HFFc6 (cell line): ENCODE measurements around the gene GIPC3. TPM values are rescaled to one million over a fixed set of nuclear protein-coding genes. Genes with fewer than 3 reads are reported as not detected.

ENCODE experiments used
- DNase-seq: peaks from one replicate; pipeline ENCODE4 v3.0.0-alpha.2; 2018
- H3K27ac Mint-ChIP-seq: 2 replicates; pipeline ENCODE4 v1.8.0; 2020; ENCODE audit warnings: mild to moderate bottlenecking, mixed read lengths
- H3K27me3 Mint-ChIP-seq: 2 replicates; pipeline ENCODE4 v1.8.0; 2021; ENCODE audit warnings: mild to moderate bottlenecking, moderate library complexity, mixed read lengths; ENCODE audit not compliant: insufficient read depth
- H3K36me3 Mint-ChIP-seq: 2 replicates; pipeline ENCODE4 v1.8.0; 2021; ENCODE audit warnings: low read depth, mixed read lengths
- H3K4me1 Mint-ChIP-seq: 2 replicates; pipeline ENCODE4 v1.8.0; 2020; ENCODE audit warnings: low read depth, mixed read lengths
- H3K4me3 Mint-ChIP-seq: 2 replicates; pipeline ENCODE4 v1.8.0; 2020; ENCODE audit warnings: mild to moderate bottlenecking, moderate library complexity, mixed read lengths
- H3K9me3 Mint-ChIP-seq: 2 replicates; pipeline ENCODE4 v1.8.0; 2020; ENCODE audit warnings: mild to moderate bottlenecking, mixed read lengths
- CTCF ChIP-seq: fragments of 200-600 bp; sonication (generic); IDR thresholded peaks from 2 replicates; pipeline ENCODE4 v1.5.0; 2021; ENCODE audit warnings: antibody characterized with exemption, mild to moderate bottlenecking
- total RNA-seq, 6 experiments: library from RNA; stranded (reverse); fragmentation: NEBNext Ultra II Directional; extraction: Animal tissue kit (Norgen Biotek cat#: 25700); gene quantifications; 2 replicates in 1 of 6; 3 replicates in 5 of 6; pipeline ENCODE4 v1.2.3, GENCODE V29; 2021

The GIPC3 gene
- total RNA-seq, 6 experiments from 2014 or later, result 0.10 to 0.17 (median 0.11) TPM; not detected in 2

- Mint-ChIP-seq H3K27me3 (peaks cover 8% of the 10 kb centered on the region), H3K9me3 (no peaks in the 10 kb centered on the region), H3K4me1 (peaks cover 17% of the 10 kb centered on the region), H3K36me3 (peaks cover 3% of the 10 kb centered on the region; the same call in 1 of the 2 replicates), H3K27ac (no peak overlapping the region), H3K4me3 (no peak overlapping the region)
- no peak for TF ChIP-seq CTCF
- no peak for DNase-seq
These were observed 33.5 kb upstream of the GIPC3 start for GRCh38 chr19:3551792-3552095.

DNA sequence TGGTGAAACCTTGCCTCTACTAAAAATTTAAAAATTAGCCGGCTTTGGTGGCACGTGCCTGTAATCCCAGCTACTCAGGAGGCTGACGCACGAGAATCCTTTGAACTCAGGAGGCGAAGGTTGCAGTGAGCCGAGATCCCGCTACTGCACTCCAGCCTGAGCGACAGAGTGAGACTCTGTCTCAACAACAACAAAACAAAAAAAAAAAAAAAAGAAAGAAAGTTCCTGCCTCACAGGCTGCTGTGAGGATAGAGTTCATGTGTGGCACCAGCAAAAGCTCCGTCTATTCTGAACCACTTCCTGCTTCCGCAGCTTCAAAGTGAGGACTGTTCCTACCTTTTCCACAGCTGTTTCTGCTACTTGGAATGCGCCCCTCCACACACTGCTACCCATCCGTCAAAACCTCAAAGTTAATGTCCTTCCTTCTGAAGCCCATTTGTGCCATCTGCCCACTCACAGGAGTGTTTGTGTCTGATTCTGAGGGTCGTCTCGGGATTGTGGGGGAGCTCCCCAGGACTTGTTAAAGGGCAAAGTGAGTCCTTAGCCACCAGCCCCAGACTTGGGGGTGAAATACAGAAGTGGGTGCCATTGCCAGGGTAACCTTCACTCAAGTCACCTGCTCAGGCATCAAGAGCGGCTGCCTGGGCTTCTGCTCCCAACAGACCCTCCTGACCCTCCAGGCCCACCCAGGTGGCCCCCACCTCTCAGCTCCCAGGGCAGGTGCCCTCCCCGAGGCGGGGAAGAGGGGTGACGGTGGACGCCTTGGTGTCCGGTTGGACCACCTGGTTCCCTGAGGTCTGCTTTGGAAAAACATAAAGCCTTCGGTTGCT is 30.8 kb upstream of the GIPC3 start:
- H3K27me3 Mint-ChIP-seq, result peaks cover 6% of the 10 kb centered on the region
- H3K9me3 Mint-ChIP-seq, result no peaks in the 10 kb centered on the region
- TF ChIP-seq CTCF, result no peak
- peaks cover 25% of the 10 kb centered on the region for H3K4me1 Mint-ChIP-seq
- H3K4me3 Mint-ChIP-seq, result no peak overlapping the region
- H3K36me3 Mint-ChIP-seq, result peaks cover 3% of the 10 kb centered on the region; the same call in 1 of the 2 replicates
- H3K27ac Mint-ChIP-seq, result no peak overlapping the region
- DNase-seq, result no peak

DNA sequence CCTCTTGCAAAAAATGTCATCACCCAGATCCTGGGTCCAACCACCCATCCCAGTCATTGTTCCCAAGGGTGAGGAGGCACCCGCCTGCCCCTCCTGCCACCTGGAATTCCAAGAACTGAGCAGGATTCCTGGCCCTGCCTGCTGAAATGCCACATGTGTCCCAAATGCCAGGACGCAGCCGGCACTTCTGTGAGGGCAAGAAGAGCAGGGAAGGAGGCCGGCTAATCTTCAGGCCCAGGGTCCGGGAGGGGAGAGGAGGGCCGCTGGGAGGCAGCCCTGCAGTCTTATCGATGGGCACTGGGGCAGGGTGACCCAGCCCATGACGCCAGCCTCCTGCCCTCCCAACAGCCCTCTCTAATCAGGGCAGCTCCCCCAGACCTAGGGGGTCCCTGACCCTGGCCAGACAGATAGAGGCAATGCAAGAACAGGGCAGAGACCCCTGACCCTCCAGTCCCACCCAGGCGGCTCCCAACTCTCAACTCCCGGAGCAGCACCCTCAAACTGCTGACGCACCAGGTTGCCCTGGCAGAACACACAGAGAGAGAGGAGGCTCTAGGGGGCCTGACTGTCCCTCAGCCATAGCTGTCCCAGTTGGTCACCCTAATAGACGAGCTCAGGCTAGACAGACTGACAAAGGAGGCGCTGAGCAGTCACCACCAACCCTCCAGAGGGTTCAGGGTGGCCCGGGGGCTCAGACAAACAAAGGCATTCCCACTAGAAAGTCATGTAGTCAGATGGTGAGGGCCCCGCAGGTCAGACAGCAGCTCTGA is 29.4 kb upstream of the GIPC3 start:
- no peak for TF ChIP-seq CTCF
- Mint-ChIP-seq H3K27me3 (peaks cover 5% of the 10 kb centered on the region), H3K9me3 (no peaks in the 10 kb centered on the region), H3K27ac (peak overlapping the region; percentile 77), H3K4me1 (peaks cover 25% of the 10 kb centered on the region), H3K4me3 (peak overlapping the region; percentile 98), H3K36me3 (peaks cover 3% of the 10 kb centered on the region; the same call in 1 of the 2 replicates)
- DNase-seq, result no peak

GRCh38 chr19:3556423-3556977 is 28.8 kb upstream of the GIPC3 start:
- Mint-ChIP-seq H3K4me1 (peaks cover 25% of the 10 kb centered on the region), H3K27ac (peak overlapping the region; percentile 77), H3K27me3 (peaks cover 1% of the 10 kb centered on the region), H3K4me3 (peak overlapping the region; percentile 98), H3K36me3 (peaks cover 3% of the 10 kb centered on the region; the same call in 1 of the 2 replicates), H3K9me3 (no peaks in the 10 kb centered on the region)
- no peak for TF ChIP-seq CTCF
- DNase-seq, result no peak

GRCh38 chr19:3556978-3557460 is 28.3 kb upstream of the GIPC3 start:
- TF ChIP-seq CTCF, result peak; percentile 35; the same call in 1 of the 2 replicates
- Mint-ChIP-seq H3K27ac (peak overlapping the region; percentile 77), H3K9me3 (no peaks in the 10 kb centered on the region), H3K4me1 (peaks cover 25% of the 10 kb centered on the region), H3K4me3 (peak overlapping the region; percentile 98), H3K36me3 (peaks cover 3% of the 10 kb centered on the region; the same call in 1 of the 2 replicates), H3K27me3 (peaks cover 1% of the 10 kb centered on the region; the same call in 1 of the 2 replicates)
- DNase-seq, result peak; percentile 29
